Ramos (cell line): ENCODE data around the gene MBD3L4.

Experiments used
- in situ Hi-C: fragments of 300-500 bp; cut with MboI; formaldehyde crosslinking; loops from one replicate; pipeline ENCODE4 v1.14.3; 2022; ENCODE audit warnings: low sequenced_read_pairs; ENCODE audit not compliant: unreplicated experiment

Gene MBD3L4

GRCh38 chr19:6987850-6988249 is 52.1 kb downstream of the MBD3L4 start:
- in situ Hi-C loops: no loop called here
